GM18526 (cell line): ENCODE data around the gene APOL2.

Experiments
- POLR2A ChIP-seq: IDR thresholded peaks from 3 replicates; pipeline ENCODE4 v1.6.1; 2011; ENCODE audit not compliant: insufficient read length; ENCODE audit errors: extremely low read depth

Gene APOL2

GRCh38 chr22:36204001-36204631 lies 35.2 kb downstream of the APOL2 start:
- no peak for TF ChIP-seq POLR2A

GRCh38 chr22:36201630-36202319 lies 37.6 kb downstream of the APOL2 start, which contains the start of gene APOL4:
APOL4 (minus strand) TSS chr22:36201809; CDS start chr22:36201734, 75 bp downstream.
- TF ChIP-seq POLR2A, result no peak

- no peak for TF ChIP-seq POLR2A
Observed at GRCh38 chr22:36199001-36199551, 40.3 kb downstream of the APOL2 start.

- no peak for TF ChIP-seq POLR2A
Observed at GRCh38 chr22:36198536-36198935, 40.8 kb downstream of the APOL2 start.

GRCh38 chr22:36197514-36198146 lies 41.7 kb downstream of the APOL2 start:
- TF ChIP-seq POLR2A, result no peak

- TF ChIP-seq POLR2A, result no peak
Observed at GRCh38 chr22:36197065-36197440, 42.3 kb downstream of the APOL2 start.

GRCh38 chr22:36196254-36197064 lies 42.9 kb downstream of the APOL2 start:
- no peak for TF ChIP-seq POLR2A

- no peak for TF ChIP-seq POLR2A
Observed at GRCh38 chr22:36194971-36195370, 44.4 kb downstream of the APOL2 start.

GRCh38 chr22:36194385-36194784 lies 44.9 kb downstream of the APOL2 start:
- TF ChIP-seq POLR2A, result no peak

- no peak for TF ChIP-seq POLR2A
Observed at GRCh38 chr22:36193577-36193976, 45.8 kb downstream of the APOL2 start.

GRCh38 chr22:36193171-36193570 lies 46.2 kb downstream of the APOL2 start:
- no peak for TF ChIP-seq POLR2A

GRCh38 chr22:36192542-36192941 lies 46.8 kb downstream of the APOL2 start:
- TF ChIP-seq POLR2A, result no peak

- no peak for TF ChIP-seq POLR2A
Observed at GRCh38 chr22:36191106-36191836, 48.1 kb downstream of the APOL2 start.

GRCh38 chr22:36185828-36186624 lies 53.3 kb downstream of the APOL2 start:
- TF ChIP-seq POLR2A, result no peak
